DOHH2 (cell line): ENCODE data around the gene SWSAP1.

Experiments
- H3F3A ChIP-seq: fragments of 200-600 bp; sonication (generic), shearing (Covaris generic); 2 replicates; pipeline ENCODE4 v1.6.0; 2016; ENCODE audit warnings: antibody characterized with exemption, mild to moderate bottlenecking; ENCODE audit not compliant: control insufficient read depth, insufficient read depth
- H3K27ac ChIP-seq: fragments of 200-600 bp; sonication (generic); 2 replicates; pipeline ENCODE4 v1.5.1; 2014; ENCODE audit warnings: low read depth, mild to moderate bottlenecking, low read length, moderate library complexity
- H3K27me3 ChIP-seq: fragments of 200-600 bp; sonication (generic); 2 replicates; pipeline ENCODE4 v1.6.1; 2014; ENCODE audit warnings: mild to moderate bottlenecking, low read length, mixed read lengths; ENCODE audit not compliant: control insufficient read depth
- H3K36me3 ChIP-seq: fragments of 200-600 bp; sonication (generic); 2 replicates; pipeline ENCODE4 v1.6.1; 2014; ENCODE audit warnings: mild to moderate bottlenecking, low read length, moderate library complexity, mixed read lengths; ENCODE audit not compliant: control insufficient read depth
- H3K4me1 ChIP-seq: fragments of 200-600 bp; sonication (generic); 2 replicates; pipeline ENCODE4 v1.6.1; 2014; ENCODE audit warnings: mild to moderate bottlenecking, low read length, mixed read lengths; ENCODE audit not compliant: control insufficient read depth
- H3K4me2 ChIP-seq: fragments of 200-600 bp; sonication (generic); 2 replicates; pipeline ENCODE4 v1.6.0; 2014; ENCODE audit warnings: mild to moderate bottlenecking, low read length, moderate library complexity
- H3K4me3 ChIP-seq: fragments of 200-600 bp; sonication (generic); 2 replicates; pipeline ENCODE4 v1.5.1; 2014; ENCODE audit warnings: mild to moderate bottlenecking, low read length, mixed read lengths
- H3K79me2 ChIP-seq: fragments of 200-600 bp; sonication (generic); 2 replicates; pipeline ENCODE4 v1.6.1; 2014; ENCODE audit warnings: mild to moderate bottlenecking, low read length, mixed read lengths; ENCODE audit not compliant: control insufficient read depth
- H3K9me2 ChIP-seq: fragments of 200-600 bp; sonication (generic); replicated peaks from 2 replicates; pipeline ENCODE4 v1.6.1; 2014; ENCODE audit warnings: mild to moderate bottlenecking, low read length, mixed read lengths; ENCODE audit not compliant: control insufficient read depth
- H3K9me3 ChIP-seq: fragments of 200-600 bp; sonication (generic); 2 replicates; pipeline ENCODE4 v1.6.1; 2014; ENCODE audit warnings: antibody characterized with exemption, low read length, mixed read lengths; ENCODE audit not compliant: control insufficient read depth, insufficient read depth
- H4K20me1 ChIP-seq: fragments of 200-600 bp; sonication (generic); 2 replicates; pipeline ENCODE4 v1.6.0; 2014; ENCODE audit warnings: low read depth, mild to moderate bottlenecking, antibody characterized with exemption, low read length, moderate library complexity; ENCODE audit not compliant: control insufficient read depth, insufficient read depth
- EZH2phosphoT487 ChIP-seq: fragments of 200-600 bp; sonication (generic); IDR thresholded peaks from 2 replicates; pipeline ENCODE4 v1.6.1; 2017; ENCODE audit warnings: borderline replicate concordance, mild to moderate bottlenecking, antibody characterized with exemption, low read length, moderate library complexity, mixed read lengths
- TF ChIP-seq, protein P1 (sequence below): fragments of 200-600 bp; sonication (generic); IDR thresholded peaks from one replicate; pipeline ENCODE4 v1.5.1; 2014; ENCODE audit warnings: antibody characterized with exemption, mild to moderate bottlenecking, low read depth, low read length; ENCODE audit not compliant: poor library complexity, severe bottlenecking

Gene SWSAP1

DNA sequence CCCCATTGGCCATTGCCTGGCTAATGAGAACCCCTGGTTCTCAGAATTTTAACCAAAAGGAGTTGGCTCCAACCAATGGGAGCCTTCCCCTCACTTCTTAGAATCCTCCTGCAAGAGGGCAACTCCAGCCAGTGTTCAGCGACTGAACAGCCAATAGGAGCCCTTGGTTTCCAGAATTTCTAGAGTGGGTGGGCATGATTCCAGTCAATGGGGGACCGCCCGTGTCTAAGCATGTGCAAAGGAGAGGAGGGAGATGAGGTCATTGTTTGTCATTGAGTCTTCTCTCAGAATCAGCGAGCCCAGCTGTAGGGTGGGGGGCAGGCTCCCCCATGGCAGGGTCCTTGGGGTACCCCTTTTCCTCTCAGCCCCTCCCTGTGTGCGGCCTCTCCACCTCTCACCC, 9.5 kb upstream of the SWSAP1 start:
- no peak overlapping the region for H3K4me3 ChIP-seq
- H3K27me3 ChIP-seq: no peaks in the 10 kb centered on the region
- H3K27ac ChIP-seq: no peak overlapping the region
- no peaks in the 10 kb centered on the region for H3F3A ChIP-seq
- no peak for TF ChIP-seq EZH2phosphoT487
- TF ChIP-seq, protein P1, sequence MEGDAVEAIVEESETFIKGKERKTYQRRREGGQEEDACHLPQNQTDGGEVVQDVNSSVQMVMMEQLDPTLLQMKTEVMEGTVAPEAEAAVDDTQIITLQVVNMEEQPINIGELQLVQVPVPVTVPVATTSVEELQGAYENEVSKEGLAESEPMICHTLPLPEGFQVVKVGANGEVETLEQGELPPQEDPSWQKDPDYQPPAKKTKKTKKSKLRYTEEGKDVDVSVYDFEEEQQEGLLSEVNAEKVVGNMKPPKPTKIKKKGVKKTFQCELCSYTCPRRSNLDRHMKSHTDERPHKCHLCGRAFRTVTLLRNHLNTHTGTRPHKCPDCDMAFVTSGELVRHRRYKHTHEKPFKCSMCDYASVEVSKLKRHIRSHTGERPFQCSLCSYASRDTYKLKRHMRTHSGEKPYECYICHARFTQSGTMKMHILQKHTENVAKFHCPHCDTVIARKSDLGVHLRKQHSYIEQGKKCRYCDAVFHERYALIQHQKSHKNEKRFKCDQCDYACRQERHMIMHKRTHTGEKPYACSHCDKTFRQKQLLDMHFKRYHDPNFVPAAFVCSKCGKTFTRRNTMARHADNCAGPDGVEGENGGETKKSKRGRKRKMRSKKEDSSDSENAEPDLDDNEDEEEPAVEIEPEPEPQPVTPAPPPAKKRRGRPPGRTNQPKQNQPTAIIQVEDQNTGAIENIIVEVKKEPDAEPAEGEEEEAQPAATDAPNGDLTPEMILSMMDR: no peak
- no peaks in the 10 kb centered on the region for H4K20me1 ChIP-seq
- no peaks in the 10 kb centered on the region for H3K79me2 ChIP-seq
- no peaks in the 10 kb centered on the region for H3K9me3 ChIP-seq
- H3K9me2 ChIP-seq: no peaks in the 10 kb centered on the region
- no peaks in the 10 kb centered on the region for H3K36me3 ChIP-seq
- H3K4me2 ChIP-seq: no peak overlapping the region
- no peaks in the 10 kb centered on the region for H3K4me1 ChIP-seq

DNA sequence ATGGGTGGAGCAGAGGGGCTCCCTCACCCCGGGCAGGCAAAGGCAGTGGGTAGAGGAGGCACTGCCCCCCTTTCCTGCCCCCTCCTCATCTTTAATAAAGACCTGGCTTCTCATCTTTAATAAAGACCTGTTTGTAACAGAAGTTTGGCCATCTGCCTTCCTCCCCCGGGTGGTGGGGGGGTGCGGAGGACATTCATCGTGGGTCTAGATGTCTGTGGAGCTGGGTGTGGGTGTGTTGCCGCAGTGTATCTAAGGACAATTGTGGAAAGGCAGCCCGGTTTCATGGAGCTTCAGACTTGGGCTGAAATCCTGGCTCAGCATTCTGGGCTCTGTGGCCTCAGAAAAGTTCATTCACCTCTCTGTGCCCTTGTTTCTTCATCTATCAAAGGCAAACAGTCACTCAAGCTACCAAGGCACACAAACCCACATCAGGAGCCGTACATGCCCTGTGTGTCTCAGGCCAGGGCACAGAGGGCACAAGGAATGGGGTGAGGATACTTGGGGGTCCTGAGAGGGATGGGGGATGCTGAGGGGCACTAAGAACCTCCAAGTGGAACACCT, 8.8 kb upstream of the SWSAP1 start:
- no peaks in the 10 kb centered on the region for H3K27me3 ChIP-seq
- H3K4me2 ChIP-seq: no peak overlapping the region
- H3K9me3 ChIP-seq: no peaks in the 10 kb centered on the region
- H3K79me2 ChIP-seq: no peaks in the 10 kb centered on the region
- no peak overlapping the region for H3K4me3 ChIP-seq
- no peaks in the 10 kb centered on the region for H3K4me1 ChIP-seq
- no peaks in the 10 kb centered on the region for H4K20me1 ChIP-seq
- no peaks in the 10 kb centered on the region for H3K36me3 ChIP-seq
- TF ChIP-seq, protein P1: no peak
- TF ChIP-seq EZH2phosphoT487: no peak
- H3F3A ChIP-seq: no peaks in the 10 kb centered on the region
- no peaks in the 10 kb centered on the region for H3K9me2 ChIP-seq
- no peak overlapping the region for H3K27ac ChIP-seq

DNA sequence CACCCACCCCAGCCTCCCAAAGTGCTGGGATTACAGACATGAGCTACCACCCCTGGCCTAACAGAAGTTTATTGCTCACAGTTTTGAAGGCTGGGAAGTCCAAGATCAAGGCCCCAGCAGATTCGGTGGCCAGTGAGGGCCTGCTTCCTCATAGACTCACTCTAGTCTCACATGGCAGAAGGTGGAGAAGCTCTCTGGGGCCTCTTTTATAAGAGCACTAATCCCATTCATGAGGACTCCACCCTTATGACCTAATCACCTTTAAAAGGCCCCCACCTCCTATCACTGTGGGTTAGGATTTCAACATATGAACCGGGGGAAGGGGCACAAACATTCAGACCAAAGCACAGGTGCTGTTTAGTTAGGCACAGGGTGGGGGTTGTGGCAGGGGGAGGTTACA, 6.9 kb upstream of the SWSAP1 start:
- Histone ChIP-seq H3K27me3 (no peaks in the 10 kb centered on the region), H3K4me3 (no peak overlapping the region), H3K4me2 (no peak overlapping the region), H3K79me2 (no peaks in the 10 kb centered on the region), H4K20me1 (no peaks in the 10 kb centered on the region), H3K27ac (no peak overlapping the region), H3K9me3 (no peaks in the 10 kb centered on the region), H3F3A (no peaks in the 10 kb centered on the region), H3K4me1 (no peaks in the 10 kb centered on the region), H3K36me3 (no peaks in the 10 kb centered on the region), H3K9me2 (no peaks in the 10 kb centered on the region)
- TF ChIP-seq, protein P1: no peak
- no peak for TF ChIP-seq EZH2phosphoT487
